Activated CD4-positive, alpha-beta memory T cell treated with anti-CD3 and anti-CD28 coated beads, Interleukin-2, amount 10 ng/mL, durations not matched to agents 7 days and 5 days (primary cell): ENCODE results near the gene NR3C2. TPM values are rescaled to one million over a fixed set of nuclear protein-coding genes. Genes with fewer than 3 reads are reported as not detected.

Experiments
- CTCF ChIA-PET: fragments of 350-600 bp; sonication (Branson Sonifier 250); formaldehyde crosslinking; loops from one replicate; lab custom pipeline; 2021; ENCODE audit warnings: antibody characterized with exemption, inconsistent platforms; lab: Charles Lee
- POLR2A ChIA-PET: fragments of 350-600 bp; sonication (Branson Sonifier 250); formaldehyde crosslinking; loops from one replicate; lab custom pipeline; 2021; ENCODE audit warnings: antibody characterized with exemption; lab: Charles Lee
- DNase-seq: peaks from one replicate; pipeline ENCODE4 v3.0.0-alpha.2; 2020
- H3K27ac Mint-ChIP-seq: one replicate; pipeline ENCODE4 v1.8.0; 2021; ENCODE audit warnings: mild to moderate bottlenecking, mixed read lengths
- H3K27me3 Mint-ChIP-seq: one replicate; pipeline ENCODE4 v1.8.0; 2021; ENCODE audit warnings: mixed read lengths
- H3K36me3 Mint-ChIP-seq: one replicate; pipeline ENCODE4 v1.8.0; 2021; ENCODE audit warnings: low read depth, mixed read lengths
- H3K4me1 Mint-ChIP-seq: one replicate; pipeline ENCODE4 v1.8.0; 2021; ENCODE audit warnings: mixed read lengths
- H3K4me3 Mint-ChIP-seq: one replicate; pipeline ENCODE4 v1.8.0; 2021; ENCODE audit warnings: mild to moderate bottlenecking, mixed read lengths
- H3K9me3 Mint-ChIP-seq: one replicate; pipeline ENCODE4 v1.8.0; 2021; ENCODE audit warnings: mixed read lengths
- total RNA-seq, 2 experiments: library from RNA; stranded (reverse); gene quantifications; one replicate each; pipeline ENCODE4 v1.2.3, GENCODE V29; 2021

NR3C2 gene
- total RNA-seq, 2 experiments from 2014 or later, result 4.1 to 5.0 TPM

DNA sequence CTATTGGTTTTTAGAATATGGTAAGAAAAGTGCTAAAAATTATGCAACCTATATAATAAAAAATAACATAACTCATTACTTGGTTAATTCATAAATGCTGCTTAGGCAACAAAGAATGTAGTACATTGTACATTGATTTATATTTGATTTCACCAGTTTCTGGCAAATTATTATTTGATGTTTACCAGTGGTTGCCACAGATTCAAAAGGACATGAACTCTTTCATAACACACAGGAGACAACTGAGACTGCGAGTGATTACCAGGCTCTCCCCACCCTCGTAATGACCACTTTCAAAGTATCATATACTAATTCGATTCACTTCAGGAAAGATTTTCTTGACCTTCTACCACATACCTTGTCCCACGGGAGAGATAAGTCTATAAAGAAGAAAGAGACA, 158.5 kb downstream of the NR3C2 start:
- Mint-ChIP-seq H3K27me3 (no peaks in the 10 kb centered on the region), H3K4me3 (no peak overlapping the region), H3K27ac (no peak overlapping the region), H3K36me3 (no peaks in the 10 kb centered on the region), H3K9me3 (no peaks in the 10 kb centered on the region), H3K4me1 (no peaks in the 10 kb centered on the region)
- POLR2A ChIA-PET, result no interaction called here
- no peak for DNase-seq
- CTCF ChIA-PET, result interaction anchor here (0.6 kb wide), 1 partner anchor 405 kb away, joined by 3 read pairs; no protein-coding TSS in a partner anchor

DNA sequence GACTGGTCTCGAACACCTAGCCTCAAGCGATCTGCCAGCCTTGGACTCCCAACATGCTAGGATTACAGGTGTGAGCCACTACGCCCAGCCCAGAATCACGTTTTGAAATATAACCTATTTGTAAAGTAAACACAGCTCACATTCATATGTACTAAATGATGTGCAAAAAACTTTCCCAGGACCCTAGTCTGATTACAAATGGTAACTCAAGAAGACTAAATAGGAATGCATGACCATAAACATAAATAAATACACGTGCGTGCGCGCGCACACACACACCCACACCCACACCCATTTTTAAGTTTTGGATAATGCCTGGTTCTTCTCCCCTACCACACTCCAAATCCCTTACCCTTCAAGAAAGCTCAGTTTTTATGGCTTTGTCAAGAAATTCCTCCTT, 163.9 kb downstream of the NR3C2 start:
- no peaks in the 10 kb centered on the region for H3K36me3 Mint-ChIP-seq

DNA sequence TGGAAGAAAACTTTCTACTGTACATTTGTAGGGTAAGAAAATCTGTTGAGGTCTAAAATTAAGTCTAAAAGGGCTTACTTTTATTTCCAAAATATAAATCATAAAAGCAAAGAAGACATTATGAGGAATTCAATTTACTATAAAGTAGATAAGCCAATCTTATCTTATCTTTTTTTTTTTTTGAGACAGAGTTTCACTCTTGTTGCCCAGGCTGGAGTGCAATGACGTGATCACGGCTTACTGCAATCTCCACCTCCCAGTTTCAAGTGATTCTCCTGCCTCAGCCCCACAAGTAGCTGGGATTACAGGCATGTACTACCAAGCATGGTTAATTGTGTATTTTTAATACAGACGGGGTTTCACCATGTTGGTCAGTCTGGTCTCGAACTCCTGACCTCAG, 166.9 kb downstream of the NR3C2 start:
- no peak for DNase-seq
- no peaks in the 10 kb centered on the region for H3K36me3 Mint-ChIP-seq
- H3K27me3 Mint-ChIP-seq, result no peaks in the 10 kb centered on the region
- no peak overlapping the region for H3K4me3 Mint-ChIP-seq
- no peaks in the 10 kb centered on the region for H3K4me1 Mint-ChIP-seq
- ChIA-PET POLR2A (no interaction called here), CTCF (no interaction called here)
- H3K9me3 Mint-ChIP-seq, result no peaks in the 10 kb centered on the region
- H3K27ac Mint-ChIP-seq, result no peak overlapping the region

More for the DNA sequence above, 163.9 kb downstream of the NR3C2 start:
- DNase-seq, result no peak
- ChIA-PET POLR2A (no interaction called here), CTCF (interaction anchor here (0.6 to 1.3 kb wide), 2 partner anchors 27 to 368 kb away, joined by 3 read pairs; no protein-coding TSS in a partner anchor)
- H3K27me3 Mint-ChIP-seq, result no peaks in the 10 kb centered on the region
- no peak overlapping the region for H3K4me3 Mint-ChIP-seq
- no peaks in the 10 kb centered on the region for H3K9me3 Mint-ChIP-seq
- H3K27ac Mint-ChIP-seq, result no peak overlapping the region
- H3K4me1 Mint-ChIP-seq, result no peaks in the 10 kb centered on the region

GRCh38 chr4:148273501-148273986, 168.7 kb downstream of the NR3C2 start:
- DNase-seq, result no peak
- no peaks in the 10 kb centered on the region for H3K27me3 Mint-ChIP-seq
- POLR2A ChIA-PET, result interaction anchor here (0.8 kb wide), 1 partner anchor 27 kb away, joined by 3 read pairs; no protein-coding TSS in a partner anchor
- no peak overlapping the region for H3K4me3 Mint-ChIP-seq
- H3K36me3 Mint-ChIP-seq, result no peaks in the 10 kb centered on the region
- H3K27ac Mint-ChIP-seq, result no peak overlapping the region
- H3K4me1 Mint-ChIP-seq, result no peaks in the 10 kb centered on the region
- CTCF ChIA-PET, result no interaction called here
- H3K9me3 Mint-ChIP-seq, result no peaks in the 10 kb centered on the region

DNA sequence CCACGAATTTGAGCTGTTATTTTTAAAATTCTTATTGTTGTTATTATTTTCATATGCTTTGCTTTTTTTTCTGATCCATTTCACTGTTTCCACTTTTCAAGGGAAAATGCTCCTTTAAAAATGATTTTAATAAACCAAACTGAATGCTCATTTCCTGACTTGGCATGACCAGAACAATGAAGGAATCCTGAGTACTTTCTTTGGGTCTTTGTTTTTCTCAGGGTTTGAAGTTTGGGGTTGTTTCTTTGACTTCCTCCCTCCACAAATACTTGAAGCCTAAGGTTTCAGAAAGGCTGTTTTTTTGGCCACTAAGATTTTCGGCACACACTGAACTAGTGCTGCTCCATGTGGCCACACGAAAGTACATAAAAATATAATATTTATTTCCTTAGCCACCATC, 171.0 kb downstream of the NR3C2 start:
- H3K4me1 Mint-ChIP-seq, result no peaks in the 10 kb centered on the region
- CTCF ChIA-PET, result no interaction called here
- H3K27me3 Mint-ChIP-seq, result no peaks in the 10 kb centered on the region
- no peaks in the 10 kb centered on the region for H3K36me3 Mint-ChIP-seq
- POLR2A ChIA-PET, result no interaction called here
- DNase-seq, result no peak
- H3K27ac Mint-ChIP-seq, result no peak overlapping the region
- peaks cover 2% of the 10 kb centered on the region for H3K9me3 Mint-ChIP-seq
- no peak overlapping the region for H3K4me3 Mint-ChIP-seq

DNA sequence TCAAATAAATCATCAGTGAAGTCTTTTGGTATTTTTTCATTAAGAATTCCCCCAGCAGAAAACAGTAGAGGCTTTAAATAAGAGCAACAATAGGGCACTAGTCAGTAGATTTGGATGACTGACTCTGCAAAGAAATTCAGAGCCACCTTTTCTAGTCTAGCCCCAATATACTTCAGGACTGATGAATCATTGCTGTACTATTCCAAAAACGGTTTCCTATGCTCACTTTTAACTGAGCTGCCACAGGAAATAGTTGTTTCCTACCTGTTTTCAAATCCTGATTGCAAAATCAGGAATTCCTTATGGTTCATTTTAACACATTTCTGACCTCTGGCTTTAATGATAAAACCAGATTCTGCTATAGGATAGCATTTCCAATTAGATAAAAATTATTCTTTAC, 171.6 kb downstream of the NR3C2 start:
- Mint-ChIP-seq H3K4me1 (no peaks in the 10 kb centered on the region), H3K36me3 (no peaks in the 10 kb centered on the region), H3K9me3 (peaks cover 2% of the 10 kb centered on the region), H3K27ac (no peak overlapping the region), H3K4me3 (no peak overlapping the region), H3K27me3 (no peaks in the 10 kb centered on the region)
- DNase-seq, result no peak
- POLR2A ChIA-PET, result no interaction called here
- CTCF ChIA-PET, result no interaction called here

- Mint-ChIP-seq H3K27ac (no peak overlapping the region), H3K27me3 (no peaks in the 10 kb centered on the region), H3K36me3 (no peaks in the 10 kb centered on the region), H3K9me3 (peaks cover 2% of the 10 kb centered on the region), H3K4me3 (no peak overlapping the region), H3K4me1 (no peaks in the 10 kb centered on the region)
- ChIA-PET POLR2A (no interaction called here), CTCF (no interaction called here)
- no peak for DNase-seq
These were observed 173.4 kb downstream of the NR3C2 start for GRCh38 chr4:148268835-148269234.

GRCh38 chr4:148266921-148267320, 175.3 kb downstream of the NR3C2 start:
- ChIA-PET CTCF (no interaction called here), POLR2A (no interaction called here)
- Mint-ChIP-seq H3K27ac (no peak overlapping the region), H3K4me3 (no peak overlapping the region), H3K9me3 (peaks cover 2% of the 10 kb centered on the region), H3K36me3 (no peaks in the 10 kb centered on the region), H3K27me3 (no peaks in the 10 kb centered on the region), H3K4me1 (no peaks in the 10 kb centered on the region)
- DNase-seq, result no peak

GRCh38 chr4:148266240-148266639, 176.0 kb downstream of the NR3C2 start:
- no peak for DNase-seq
- no peak overlapping the region for H3K4me3 Mint-ChIP-seq
- H3K4me1 Mint-ChIP-seq, result no peaks in the 10 kb centered on the region
- H3K36me3 Mint-ChIP-seq, result no peaks in the 10 kb centered on the region
- no peaks in the 10 kb centered on the region for H3K27me3 Mint-ChIP-seq
- CTCF ChIA-PET, result interaction anchor here (0.7 kb wide), 1 partner anchor 1714 kb away, joined by 4 read pairs; no protein-coding TSS in a partner anchor
- peaks cover 2% of the 10 kb centered on the region for H3K9me3 Mint-ChIP-seq
- no peak overlapping the region for H3K27ac Mint-ChIP-seq
- POLR2A ChIA-PET, result no interaction called here

DNA sequence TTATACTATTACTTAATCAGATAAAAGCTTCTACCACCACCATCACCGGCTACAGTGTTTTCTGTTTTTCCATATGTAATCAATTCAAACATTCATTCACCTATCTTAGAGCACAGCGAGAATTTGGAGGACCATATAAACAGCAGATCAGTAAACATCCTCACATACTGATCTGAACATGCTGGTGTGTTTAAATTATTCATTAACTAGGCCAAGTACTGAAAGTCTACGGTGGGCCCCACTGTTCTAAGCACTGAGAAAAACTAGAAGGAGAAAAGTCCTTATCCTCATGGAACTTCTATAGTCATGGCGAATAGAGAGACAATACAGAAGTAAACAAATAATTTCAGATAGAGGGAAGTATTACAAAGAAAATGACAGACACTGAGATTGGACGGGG, 176.6 kb downstream of the NR3C2 start:
- no peaks in the 10 kb centered on the region for H3K27me3 Mint-ChIP-seq
- no peak overlapping the region for H3K4me3 Mint-ChIP-seq
- H3K27ac Mint-ChIP-seq, result no peak overlapping the region
- no peak for DNase-seq
- POLR2A ChIA-PET, result no interaction called here
- peaks cover 2% of the 10 kb centered on the region for H3K9me3 Mint-ChIP-seq
- CTCF ChIA-PET, result interaction anchor here (0.7 kb wide), 1 partner anchor 662 kb away, joined by 4 read pairs; no protein-coding TSS in a partner anchor
- no peaks in the 10 kb centered on the region for H3K4me1 Mint-ChIP-seq
- H3K36me3 Mint-ChIP-seq, result no peaks in the 10 kb centered on the region

DNA sequence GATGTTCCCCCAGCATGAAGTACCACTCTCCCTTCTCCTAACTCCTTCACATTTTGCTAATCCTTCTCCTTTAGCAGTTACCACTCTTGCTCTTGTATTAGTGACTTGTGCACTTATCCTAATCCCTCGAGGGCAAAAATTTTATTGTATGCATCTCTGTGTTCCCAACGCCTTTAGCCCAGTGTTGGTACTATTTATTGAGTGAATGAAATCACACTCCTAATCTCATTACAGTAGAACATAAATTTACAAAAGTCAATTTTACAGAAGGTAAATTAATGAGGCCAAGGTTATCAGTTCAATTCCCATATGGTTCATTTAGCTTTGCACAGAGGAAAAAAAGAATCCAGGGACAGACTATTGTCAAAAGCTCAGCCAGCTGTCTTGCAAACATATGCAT, 178.4 kb downstream of the NR3C2 start:
- Mint-ChIP-seq H3K4me3 (no peak overlapping the region), H3K9me3 (peaks cover 2% of the 10 kb centered on the region), H3K36me3 (no peaks in the 10 kb centered on the region), H3K4me1 (no peaks in the 10 kb centered on the region), H3K27me3 (no peaks in the 10 kb centered on the region), H3K27ac (no peak overlapping the region)
- POLR2A ChIA-PET, result no interaction called here
- CTCF ChIA-PET, result no interaction called here
- no peak for DNase-seq

GRCh38 chr4:148263127-148263526, 179.1 kb downstream of the NR3C2 start:
- Mint-ChIP-seq H3K27me3 (no peaks in the 10 kb centered on the region), H3K9me3 (peaks cover 2% of the 10 kb centered on the region), H3K36me3 (no peaks in the 10 kb centered on the region), H3K4me3 (no peak overlapping the region), H3K4me1 (no peaks in the 10 kb centered on the region), H3K27ac (no peak overlapping the region)
- ChIA-PET CTCF (no interaction called here), POLR2A (no interaction called here)
- DNase-seq, result no peak

DNA sequence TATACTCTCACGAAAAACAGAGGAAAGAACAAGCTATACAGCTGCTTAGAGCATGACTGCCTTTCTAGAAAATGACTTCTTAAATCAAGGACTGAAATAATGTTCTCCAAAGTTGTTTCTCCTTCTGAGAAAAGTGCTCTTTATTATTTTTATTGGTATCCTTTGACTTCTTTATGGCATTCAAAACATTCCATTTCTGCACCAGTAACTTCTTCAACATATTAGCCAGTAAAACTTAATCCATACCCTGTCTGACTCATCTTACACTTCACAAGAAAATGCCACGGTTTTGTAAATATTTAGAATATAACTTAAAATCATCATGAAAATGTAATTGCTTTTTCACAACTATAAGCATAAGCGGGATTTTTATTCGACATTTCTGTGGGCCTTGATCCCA, 180.4 kb downstream of the NR3C2 start:
- H3K27me3 Mint-ChIP-seq, result no peaks in the 10 kb centered on the region
- no peak overlapping the region for H3K4me3 Mint-ChIP-seq
- no peak for DNase-seq
- H3K9me3 Mint-ChIP-seq, result peaks cover 2% of the 10 kb centered on the region
- POLR2A ChIA-PET, result no interaction called here
- CTCF ChIA-PET, result no interaction called here
- no peaks in the 10 kb centered on the region for H3K36me3 Mint-ChIP-seq
- no peaks in the 10 kb centered on the region for H3K4me1 Mint-ChIP-seq
- no peak overlapping the region for H3K27ac Mint-ChIP-seq

- H3K27ac Mint-ChIP-seq, result no peak overlapping the region
- CTCF ChIA-PET, result no interaction called here
- POLR2A ChIA-PET, result no interaction called here
- H3K4me1 Mint-ChIP-seq, result no peaks in the 10 kb centered on the region
- no peak for DNase-seq
- H3K36me3 Mint-ChIP-seq, result no peaks in the 10 kb centered on the region
- no peaks in the 10 kb centered on the region for H3K27me3 Mint-ChIP-seq
- no peak overlapping the region for H3K4me3 Mint-ChIP-seq
- no peaks in the 10 kb centered on the region for H3K9me3 Mint-ChIP-seq
These were observed 182.4 kb downstream of the NR3C2 start for GRCh38 chr4:148259841-148260240.
